GM18951 (cell line): ENCODE data around the gene JUN.
"Not testable (repeated sequence)": the region's sequence is repeated elsewhere in the genome, so short reads cannot be mapped to it uniquely, and the experiment has no call there.

Experiments
- POLR2A ChIP-seq: IDR thresholded peaks from 4 replicates; pipeline ENCODE4 v1.6.1; 2011; ENCODE audit warnings: mild to moderate bottlenecking; ENCODE audit not compliant: insufficient read length, insufficient read depth; ENCODE audit errors: extremely low read depth
- in situ Hi-C: fragments of 300-500 bp; cut with MboI; formaldehyde crosslinking; loops from one replicate; pipeline ENCODE4 v1.12.0; 2022; ENCODE audit warnings: low sequenced_read_pairs, mixed read lengths, inconsistent platforms; ENCODE audit not compliant: unreplicated experiment

The JUN gene

GRCh38 chr1:58802640-58803399 lies 19.0 kb upstream of the JUN start:
- in situ Hi-C loops = no loop called here

GRCh38 chr1:58801286-58801685 lies 17.4 kb upstream of the JUN start:
- in situ Hi-C loops = not testable (repeated sequence)

More at GRCh38 chr1:58802640-58803399, 19.0 kb upstream of the JUN start:
- TF ChIP-seq POLR2A = no peak

GRCh38 chr1:58799650-58800049 lies 15.8 kb upstream of the JUN start:
- in situ Hi-C loops = no loop called here
- no peak for TF ChIP-seq POLR2A

GRCh38 chr1:58798910-58799442 lies 15.1 kb upstream of the JUN start:
- no peak for TF ChIP-seq POLR2A
- in situ Hi-C loops = no loop called here

GRCh38 chr1:58796416-58796815 lies 12.6 kb upstream of the JUN start:
- no peak for TF ChIP-seq POLR2A
- in situ Hi-C loops = no loop called here

GRCh38 chr1:58794585-58794984 lies 10.7 kb upstream of the JUN start:
- in situ Hi-C loops = no loop called here
- TF ChIP-seq POLR2A = no peak

GRCh38 chr1:58792846-58793245 lies 9.0 kb upstream of the JUN start:
- no peak for TF ChIP-seq POLR2A
- in situ Hi-C loops = no loop called here

- in situ Hi-C loops = no loop called here
- TF ChIP-seq POLR2A = no peak
Observed at GRCh38 chr1:58791106-58791505, 7.3 kb upstream of the JUN start.

GRCh38 chr1:58789996-58790660 lies 6.3 kb upstream of the JUN start:
- TF ChIP-seq POLR2A = no peak
- in situ Hi-C loops = no loop called here

GRCh38 chr1:58789322-58789856 lies 5.5 kb upstream of the JUN start:
- TF ChIP-seq POLR2A = no peak
- in situ Hi-C loops = no loop called here

GRCh38 chr1:58788259-58788658 lies 4.4 kb upstream of the JUN start:
- in situ Hi-C loops = no loop called here
- no peak for TF ChIP-seq POLR2A

- in situ Hi-C loops = no loop called here
- TF ChIP-seq POLR2A = no peak
Observed at GRCh38 chr1:58786927-58787245, 3.0 kb upstream of the JUN start.

- in situ Hi-C loops = no loop called here
- no peak for TF ChIP-seq POLR2A
Observed at GRCh38 chr1:58786184-58786926, 2.5 kb upstream of the JUN start.
